DND-41 (cell line): ENCODE measurements around the gene WDR62.

Experiments
- CTCF ChIP-seq: IDR thresholded peaks from 2 replicates; pipeline ENCODE4 v1.5.1; 2012; ENCODE audit warnings: borderline replicate concordance, low read length, moderate library complexity, mild to moderate bottlenecking; ENCODE audit not compliant: poor library complexity, severe bottlenecking; ENCODE audit errors: extremely low read depth
- EZH2 ChIP-seq: IDR thresholded peaks from 3 replicates; pipeline ENCODE4 v1.6.1; 2012; ENCODE audit warnings: borderline replicate concordance, low read depth, mild to moderate bottlenecking, moderate library complexity, low read length, inconsistent platforms; ENCODE audit not compliant: severe bottlenecking

GRCh38 chr19:36152352-36153091, 97.8 kb downstream of the WDR62 start, which contains the start of gene COX7A1:
- TF ChIP-seq CTCF (no peak), EZH2 (no peak)
